ENCODE data around the gene SURF4. TPM values are rescaled to one million over a fixed set of nuclear protein-coding genes. Genes with fewer than 3 reads are reported as not detected.

SURF4 gene
- total and polyA plus RNA-seq, 2 donors (not counting 1 experiment from before 2014, with no cell fraction given) = 34.7 to 43.8 TPM

GRCh38 chr9:133341369-133342068 is 34.3 kb downstream of the SURF4 start:
- no peaks in the 10 kb centered on the region for H3K27me3 Mint-ChIP-seq
- H3K9me3 Mint-ChIP-seq (ENCODE audit: insufficient read depth) = no peaks in the 10 kb centered on the region
- Histone ChIP-seq H3K9ac (ENCODE audit: low read length) (no peak overlapping the region), H3K36me3 (replicated peaks in 1 of 2; ENCODE audit: control extremely low read depth in 1 of 2, control insufficient read depth in 1 of 2, extremely low read depth in 1 of 2, insufficient read depth in 2 of 2, low read length in 1 of 2) (peaks cover 0 to 58% of the 10 kb centered on the region in 2 experiments), H3K79me2 (ENCODE audit: control insufficient read depth, insufficient read depth, low read length) (peaks cover 30% of the 10 kb centered on the region), H3K27ac (ENCODE audit: low read length in 2 of 2) (peak overlapping the region; percentile 75), H3K27me3 (replicated peaks in 1 of 4; ENCODE audit: control extremely low read depth in 1 of 4, control insufficient read depth in 3 of 4, insufficient read depth in 4 of 4, low read length in 3 of 4) (no peaks in the 10 kb centered on the region), H3K4me2 (replicated peaks; ENCODE audit: low read depth, low read length, poor library complexity, severe bottlenecking) (peak overlapping the region; percentile 67), H4K20me1 (ENCODE audit: control insufficient read depth, insufficient read depth, low read length, poor library complexity, severe bottlenecking) (no peaks in the 10 kb centered on the region), H3K9me3 (ENCODE audit: control extremely low read depth in 1 of 3, control insufficient read depth in 2 of 3, insufficient read depth in 1 of 3, low read length in 2 of 3) (peaks cover 0 to 9% (median 3%) of the 10 kb centered on the region in 3 donors), H3K4me3 (ENCODE audit: control extremely low read depth in 1 of 5, extremely low read depth in 1 of 5, insufficient read depth in 1 of 5, low read depth in 2 of 5, low read length in 4 of 5) (no peak overlapping the region), H2AFZ (ENCODE audit: insufficient read depth, low read depth, low read length, poor library complexity, severe bottlenecking) (no peak overlapping the region), H3K4me1 (ENCODE audit: control insufficient read depth in 2 of 2, insufficient read depth in 2 of 2, low read length in 2 of 2) (peaks cover 33 to 54% of the 10 kb centered on the region in 2 donors)
- intact Hi-C loops (cut with micrococcal nuclease) = no loop called here
- peak overlapping the region; percentile 86 for H3K27ac Mint-ChIP-seq
- 82% methylated on average over 12 of the region's 15 CpGs for WGBS (ENCODE audit: insufficient coverage)
- DNase-seq = no peak
- peak; percentile 16 for ATAC-seq (ENCODE audit: low read depth)
- no peak for TF ChIP-seq CTCF (IDR thresholded peaks at IDR 0.05)
- TF ChIP-seq EZH2 (IDR thresholded peaks at IDR 0.05; ENCODE audit: borderline replicate concordance, insufficient read depth, low read depth, low read length, poor library complexity, severe bottlenecking) = no peak
- H3K4me3 Mint-ChIP-seq = peak overlapping the region; percentile 23
- CTCF ChIA-PET = no interaction called here
- POLR2A ChIA-PET = no interaction called here
- H3K4me1 Mint-ChIP-seq = peaks cover 53% of the 10 kb centered on the region

- CTCF ChIA-PET = interaction anchor here (1.8 kb wide), 1 partner anchor 13 kb away, joined by 5 read pairs; no protein-coding TSS in a partner anchor
- DNase-seq (no peak), ATAC-seq (ENCODE audit: low read depth) (no peak)
- Histone ChIP-seq H3K36me3 (replicated peaks in 1 of 2; ENCODE audit: control extremely low read depth in 1 of 2, control insufficient read depth in 1 of 2, extremely low read depth in 1 of 2, insufficient read depth in 2 of 2, low read length in 1 of 2) (peaks cover 0 to 58% of the 10 kb centered on the region in 2 experiments), H3K4me3 (ENCODE audit: control extremely low read depth in 1 of 5, extremely low read depth in 1 of 5, insufficient read depth in 1 of 5, low read depth in 2 of 5, low read length in 4 of 5) (no peak overlapping the region), H4K20me1 (ENCODE audit: control insufficient read depth, insufficient read depth, low read length, poor library complexity, severe bottlenecking) (no peaks in the 10 kb centered on the region), H3K27ac (ENCODE audit: low read length in 2 of 2) (peak overlapping the region; percentile 75), H3K4me2 (replicated peaks; ENCODE audit: low read depth, low read length, poor library complexity, severe bottlenecking) (peak overlapping the region; percentile 67), H3K9me3 (ENCODE audit: control extremely low read depth in 1 of 3, control insufficient read depth in 2 of 3, insufficient read depth in 1 of 3, low read length in 2 of 3) (peaks cover 0 to 13% (median 3%) of the 10 kb centered on the region in 3 donors), H3K79me2 (ENCODE audit: control insufficient read depth, insufficient read depth, low read length) (peaks cover 27% of the 10 kb centered on the region), H2AFZ (ENCODE audit: insufficient read depth, low read depth, low read length, poor library complexity, severe bottlenecking) (no peak overlapping the region), H3K4me1 (ENCODE audit: control insufficient read depth in 2 of 2, insufficient read depth in 2 of 2, low read length in 2 of 2) (peaks cover 29 to 53% of the 10 kb centered on the region in 2 donors), H3K9ac (ENCODE audit: low read length) (peak overlapping the region; percentile 28), H3K27me3 (replicated peaks in 1 of 4; ENCODE audit: control extremely low read depth in 1 of 4, control insufficient read depth in 3 of 4, insufficient read depth in 4 of 4, low read length in 3 of 4) (no peaks in the 10 kb centered on the region)
- peak overlapping the region; percentile 70 for H3K4me3 Mint-ChIP-seq
- no peaks in the 10 kb centered on the region for H3K9me3 Mint-ChIP-seq (ENCODE audit: insufficient read depth)
- no peak for TF ChIP-seq EZH2 (IDR thresholded peaks at IDR 0.05; ENCODE audit: borderline replicate concordance, insufficient read depth, low read depth, low read length, poor library complexity, severe bottlenecking)
- no peak for TF ChIP-seq CTCF (IDR thresholded peaks at IDR 0.05)
- WGBS (ENCODE audit: insufficient coverage) = 90% methylated on average over 13 of the region's 13 CpGs
- POLR2A ChIA-PET = no interaction called here
- no peaks in the 10 kb centered on the region for H3K27me3 Mint-ChIP-seq
- H3K4me1 Mint-ChIP-seq = peaks cover 53% of the 10 kb centered on the region
- intact Hi-C loops (cut with micrococcal nuclease) = no loop called here
- peak overlapping the region; percentile 86 for H3K27ac Mint-ChIP-seq
Observed at GRCh38 chr9:133340916-133341315, 34.9 kb downstream of the SURF4 start.
